Breast epithelium (tissue), 3 donors: ENCODE data around the gene CCDC92B.

Source experiments
- CTCF ChIP-seq, 3 donors: fragments of 450-650 bp; IDR thresholded peaks; one replicate each; pipeline ENCODE4 v1.5.1; 2016 to 2017; ENCODE audit warnings: antibody characterized with exemption in 3 of 3, mild to moderate bottlenecking in 3 of 3, moderate library complexity in 3 of 3
- POLR2A ChIP-seq: fragments of 450-650 bp; IDR thresholded peaks from one replicate; pipeline ENCODE4 v1.6.1; 2016; ENCODE audit warnings: antibody characterized with exemption, mild to moderate bottlenecking, moderate library complexity

GRCh38 chr17:2798188-2798587 is 48.7 kb upstream of the CCDC92B start:
- no peak for TF ChIP-seq CTCF (IDR thresholded peaks at IDR 0.05)
- TF ChIP-seq POLR2A = no peak
